ENCODE measurements around the gene C6orf62. TPM values are rescaled to one million over a fixed set of nuclear protein-coding genes. Genes with fewer than 3 reads are reported as not detected.
A peak's percentile ranks its signal among the peaks of the same experiment; 100 is the strongest.
"Not testable (repeated sequence)": the region's sequence is repeated elsewhere in the genome, so short reads cannot be mapped to it uniquely, and the experiment has no call there.

The C6orf62 gene
- total RNA-seq, result 85.0 and 85.3 TPM in 2 replicates
- long read RNA-seq, full-length matches to known transcripts, result 3 of 6 reads
- long read RNA-seq, partial matches to known transcripts, result 1 of 6 reads
- long read RNA-seq, other reads (novel, unspliced or antisense), result 2 of 6 reads

DNA sequence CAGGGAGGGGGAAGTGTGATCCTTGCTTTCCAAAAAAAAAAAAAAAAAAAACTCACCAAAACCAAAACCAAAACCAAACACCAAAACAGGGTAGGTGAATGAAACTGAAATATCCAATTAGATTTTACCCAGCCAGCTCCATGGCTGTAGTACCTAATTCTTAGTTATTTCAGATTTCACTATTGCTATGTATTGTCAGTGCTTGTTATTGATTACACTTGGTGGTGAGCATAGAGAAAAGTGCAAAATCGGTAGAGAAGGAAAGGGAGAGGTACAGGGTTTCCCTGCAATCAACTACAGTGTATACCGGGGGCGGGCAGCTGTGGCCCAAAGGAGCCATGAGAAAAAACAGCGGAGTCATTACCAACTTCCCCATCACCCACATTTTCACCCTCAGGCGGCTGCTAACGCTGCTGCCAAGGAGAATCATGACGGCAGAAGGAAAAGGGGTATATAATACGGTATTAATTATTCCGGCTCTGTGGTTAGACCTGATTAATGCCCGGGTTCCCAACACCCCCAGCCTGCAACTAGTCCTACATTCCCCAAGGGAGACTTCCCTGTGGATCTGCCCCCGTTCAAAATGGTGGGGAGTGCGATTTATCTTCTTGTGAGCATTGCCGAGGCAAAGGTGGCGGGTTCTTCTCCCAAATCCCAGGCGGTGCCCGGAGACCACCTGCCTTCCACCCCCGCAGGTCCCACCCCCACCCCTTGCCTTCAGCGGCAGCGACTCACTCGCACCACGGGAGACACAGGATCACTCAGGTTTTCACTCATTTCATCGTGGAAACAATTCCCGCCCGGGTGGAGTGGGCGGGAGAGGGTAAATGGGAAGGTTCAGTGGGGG is at the start of gene C6orf62:
Gene C6orf62, minus strand, starts transcription at position 30 of the 847 bp plus-strand sequence. CDS start 486 bp downstream, outside the sequence.
- TF ChIP-seq, protein P1, sequence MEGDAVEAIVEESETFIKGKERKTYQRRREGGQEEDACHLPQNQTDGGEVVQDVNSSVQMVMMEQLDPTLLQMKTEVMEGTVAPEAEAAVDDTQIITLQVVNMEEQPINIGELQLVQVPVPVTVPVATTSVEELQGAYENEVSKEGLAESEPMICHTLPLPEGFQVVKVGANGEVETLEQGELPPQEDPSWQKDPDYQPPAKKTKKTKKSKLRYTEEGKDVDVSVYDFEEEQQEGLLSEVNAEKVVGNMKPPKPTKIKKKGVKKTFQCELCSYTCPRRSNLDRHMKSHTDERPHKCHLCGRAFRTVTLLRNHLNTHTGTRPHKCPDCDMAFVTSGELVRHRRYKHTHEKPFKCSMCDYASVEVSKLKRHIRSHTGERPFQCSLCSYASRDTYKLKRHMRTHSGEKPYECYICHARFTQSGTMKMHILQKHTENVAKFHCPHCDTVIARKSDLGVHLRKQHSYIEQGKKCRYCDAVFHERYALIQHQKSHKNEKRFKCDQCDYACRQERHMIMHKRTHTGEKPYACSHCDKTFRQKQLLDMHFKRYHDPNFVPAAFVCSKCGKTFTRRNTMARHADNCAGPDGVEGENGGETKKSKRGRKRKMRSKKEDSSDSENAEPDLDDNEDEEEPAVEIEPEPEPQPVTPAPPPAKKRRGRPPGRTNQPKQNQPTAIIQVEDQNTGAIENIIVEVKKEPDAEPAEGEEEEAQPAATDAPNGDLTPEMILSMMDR (conservative IDR thresholded peaks at IDR 0.05), result no peak
- H3K4me3 Mint-ChIP-seq, result peak within 1 kb of the TSS; percentile 91
- DNase-seq (ENCODE audit: low read depth, low spot score), result no peak

DNA sequence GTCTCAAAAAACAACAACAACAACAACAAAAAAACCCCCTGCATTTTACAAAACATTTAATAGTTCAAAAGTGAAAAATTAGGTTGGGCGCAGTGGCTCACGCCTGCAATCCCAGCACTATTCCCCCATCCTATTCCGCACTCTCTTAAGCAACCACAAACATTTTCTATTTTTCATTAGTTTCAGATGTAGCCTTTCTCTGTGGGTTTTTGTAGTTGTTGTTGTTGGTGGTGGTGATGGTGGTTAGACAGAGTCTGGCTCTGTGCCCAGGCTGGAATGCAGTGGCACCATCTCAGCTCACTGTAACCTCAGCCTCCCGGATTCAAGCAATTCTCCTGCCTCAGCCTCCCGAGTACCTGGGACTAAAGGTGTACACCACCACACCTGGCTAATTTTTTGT is 49.4 kb upstream of the C6orf62 start:
- H3K27ac Mint-ChIP-seq (ENCODE audit: unreplicated experiment), result no peak overlapping the region

More for the DNA sequence above, at the start of gene C6orf62:
- Mint-ChIP-seq H3K36me3 (ENCODE audit: low read depth) (peaks cover 13% of the 10 kb centered on the region), H3K27ac (ENCODE audit: unreplicated experiment) (peak within 1 kb of the TSS; percentile 100), H3K4me1 (peaks cover 48% of the 10 kb centered on the region), H3K9me3 (no peaks in the 10 kb centered on the region), H3K27me3 (ENCODE audit: low read depth) (no peaks in the 10 kb centered on the region)

DNA sequence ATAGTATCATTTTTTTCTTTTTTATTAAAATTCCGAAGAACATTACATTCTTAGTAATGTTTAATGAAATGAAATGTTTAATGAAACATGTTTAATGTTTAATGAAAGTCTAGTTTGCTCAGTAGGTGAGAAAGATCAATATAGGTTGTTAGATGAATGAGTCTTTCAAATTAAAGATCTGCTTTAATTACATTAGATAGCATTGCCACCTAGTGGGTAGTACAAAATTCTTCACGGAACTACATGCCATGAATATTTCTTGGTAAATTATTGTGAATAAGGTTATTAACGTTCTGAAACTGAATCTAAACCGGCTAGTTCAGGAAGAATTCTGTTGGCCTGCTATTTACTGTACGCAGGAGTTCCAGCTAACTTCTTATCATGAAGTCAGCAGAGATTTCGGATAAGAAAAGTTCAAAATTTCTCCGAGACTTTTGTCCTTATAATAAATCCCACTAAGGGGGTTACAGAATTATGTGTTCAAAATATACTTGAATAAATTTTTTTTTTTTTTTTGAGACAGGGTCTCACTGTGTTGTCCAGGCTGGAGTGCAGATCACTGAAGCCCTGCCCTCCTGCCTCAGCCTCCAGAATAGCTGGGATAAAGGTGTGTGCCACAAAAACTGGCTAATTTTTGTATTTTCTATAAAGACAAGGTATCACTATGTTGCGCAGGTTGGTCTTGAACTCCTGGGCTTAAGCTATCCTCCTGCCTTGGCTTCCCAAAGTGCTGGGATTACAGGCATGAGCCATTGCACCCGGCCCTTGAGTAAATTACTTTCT is 47.9 kb upstream of the C6orf62 start:
- DNase-seq (ENCODE audit: low read depth, low spot score), result no peak
- H3K27me3 Mint-ChIP-seq (ENCODE audit: low read depth), result no peaks in the 10 kb centered on the region
- TF ChIP-seq, protein P1 (conservative IDR thresholded peaks at IDR 0.05), result peak; percentile 56
- no peaks in the 10 kb centered on the region for H3K36me3 Mint-ChIP-seq (ENCODE audit: low read depth)
- no peak overlapping the region for H3K4me3 Mint-ChIP-seq
- no peak overlapping the region for H3K27ac Mint-ChIP-seq (ENCODE audit: unreplicated experiment)
- H3K4me1 Mint-ChIP-seq, result peaks cover 4% of the 10 kb centered on the region
- no peaks in the 10 kb centered on the region for H3K9me3 Mint-ChIP-seq

More for the DNA sequence above, 49.4 kb upstream of the C6orf62 start:
- DNase-seq (ENCODE audit: low read depth, low spot score), result no peak
- Mint-ChIP-seq H3K4me1 (peaks cover 4% of the 10 kb centered on the region), H3K4me3 (no peak overlapping the region), H3K27me3 (ENCODE audit: low read depth) (no peaks in the 10 kb centered on the region), H3K36me3 (ENCODE audit: low read depth) (no peaks in the 10 kb centered on the region), H3K9me3 (no peaks in the 10 kb centered on the region)
- TF ChIP-seq, protein P1 (conservative IDR thresholded peaks at IDR 0.05), result no peak

DNA sequence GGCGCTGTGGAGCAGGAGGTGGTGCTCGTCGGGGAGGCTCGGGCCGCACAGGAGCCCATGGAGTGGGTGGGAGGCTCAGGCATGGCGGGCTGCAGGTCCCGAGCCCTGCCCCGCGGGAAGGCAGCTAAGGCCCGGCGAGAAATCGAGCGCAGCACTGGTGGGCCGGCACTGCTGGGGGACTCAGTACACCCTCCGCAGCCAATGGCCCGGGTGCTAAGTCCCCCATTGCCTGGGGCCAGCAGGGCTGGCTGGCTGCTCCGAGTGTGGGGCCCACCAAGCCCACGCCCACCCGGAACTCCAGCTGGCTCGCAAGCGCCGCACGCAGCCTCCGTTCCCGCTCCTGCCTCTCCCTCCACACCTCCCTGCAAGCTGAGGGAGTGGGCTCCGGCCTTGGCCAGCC is 47.0 kb upstream of the C6orf62 start:
- not testable (repeated sequence) for H3K36me3 Mint-ChIP-seq (ENCODE audit: low read depth); H3K9me3 Mint-ChIP-seq; H3K27ac Mint-ChIP-seq (ENCODE audit: unreplicated experiment); H3K4me1 Mint-ChIP-seq; H3K27me3 Mint-ChIP-seq (ENCODE audit: low read depth); DNase-seq (ENCODE audit: low read depth, low spot score); H3K4me3 Mint-ChIP-seq

DNA sequence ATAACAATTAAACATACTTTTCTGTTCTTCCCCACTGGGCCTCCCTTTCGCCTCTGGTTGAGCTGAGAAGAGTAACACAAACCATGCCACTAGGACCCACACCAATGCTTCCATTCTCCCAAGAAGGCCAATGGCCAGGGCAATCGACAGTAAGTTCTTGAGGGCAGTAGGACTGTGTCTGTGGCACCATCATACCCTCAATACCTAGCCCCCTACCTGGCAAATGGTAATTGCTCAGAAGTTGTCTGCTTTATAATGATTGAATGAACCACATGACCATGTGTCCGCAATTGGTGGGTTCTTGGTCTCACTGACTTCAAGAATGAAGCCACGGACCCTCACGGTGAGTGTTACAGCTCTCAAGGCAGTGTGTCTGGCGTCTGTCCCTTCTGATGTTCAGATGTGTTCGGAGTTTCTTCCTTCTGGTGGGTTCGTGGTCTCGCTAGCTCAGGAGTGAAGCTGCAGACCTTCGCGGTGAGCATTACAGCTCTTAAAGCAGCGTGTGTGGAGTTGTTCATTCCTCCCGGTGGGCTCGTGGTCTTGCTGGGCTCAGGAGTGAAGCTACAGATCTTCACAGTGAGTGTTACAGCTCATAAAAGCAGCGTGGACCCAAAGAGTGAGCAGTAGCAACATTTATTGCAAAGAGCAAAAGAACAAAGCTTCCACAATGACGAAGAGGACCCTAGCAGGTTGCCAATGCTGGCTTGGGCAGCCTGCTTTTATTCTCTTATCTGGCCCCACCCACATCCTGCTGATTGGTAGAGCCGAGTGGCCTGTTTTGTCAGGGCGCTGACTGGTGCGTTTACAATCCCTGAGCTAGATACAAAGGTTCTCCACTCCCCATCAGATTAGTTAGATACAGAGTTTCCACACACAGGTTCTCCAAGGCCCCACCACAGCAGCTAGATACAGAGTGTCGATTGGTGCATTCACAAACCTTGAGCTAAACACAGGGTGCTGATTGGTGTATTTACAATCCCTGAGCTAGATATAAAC is 46.2 kb upstream of the C6orf62 start:
- not testable (repeated sequence) for H3K4me3 Mint-ChIP-seq; H3K4me1 Mint-ChIP-seq; DNase-seq (ENCODE audit: low read depth, low spot score); H3K36me3 Mint-ChIP-seq (ENCODE audit: low read depth); H3K9me3 Mint-ChIP-seq; H3K27me3 Mint-ChIP-seq (ENCODE audit: low read depth)
- H3K27ac Mint-ChIP-seq (ENCODE audit: unreplicated experiment), result peak overlapping the region; percentile 1

DNA sequence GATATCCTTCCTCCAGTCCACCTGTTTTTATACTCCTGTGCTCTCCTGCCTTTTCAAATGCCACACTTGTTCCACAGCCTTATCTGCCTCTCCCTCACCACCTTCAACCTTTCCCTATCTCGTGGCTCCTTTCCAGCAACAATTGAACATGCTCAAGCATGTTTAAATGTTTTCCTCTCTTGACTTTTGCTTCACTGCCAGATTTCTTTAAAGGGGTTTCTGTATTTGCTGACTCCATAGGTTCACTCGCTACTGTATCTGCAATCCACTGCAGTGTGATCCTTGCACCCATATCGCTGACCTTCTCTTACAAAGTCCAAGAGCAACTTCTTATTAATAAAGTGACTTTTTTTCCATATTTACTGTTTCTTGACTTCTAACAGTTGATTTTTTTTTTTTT is 44.6 kb upstream of the C6orf62 start:
- no peaks in the 10 kb centered on the region for H3K4me1 Mint-ChIP-seq
- no peak overlapping the region for H3K4me3 Mint-ChIP-seq
- TF ChIP-seq, protein P1 (conservative IDR thresholded peaks at IDR 0.05), result no peak
- no peaks in the 10 kb centered on the region for H3K27me3 Mint-ChIP-seq (ENCODE audit: low read depth)
- DNase-seq (ENCODE audit: low read depth, low spot score), result no peak
- no peak overlapping the region for H3K27ac Mint-ChIP-seq (ENCODE audit: unreplicated experiment)
- H3K36me3 Mint-ChIP-seq (ENCODE audit: low read depth), result no peaks in the 10 kb centered on the region
- H3K9me3 Mint-ChIP-seq, result no peaks in the 10 kb centered on the region
